K562 treated with DMSO at 1 percent for 12 hours (cell line): Measurements from ENCODE around the gene ATP10B. TPM values are rescaled to one million over a fixed set of nuclear protein-coding genes. Genes with fewer than 3 reads are reported as not detected.

Source experiments
- total RNA-seq: library from RNA; unstranded; fragments of 300-600 nt; gene quantifications from 2 replicates; pipeline ENCODE4 v1.2.3, GENCODE V29; 2022; ENCODE audit not compliant: insufficient read depth

The ATP10B gene
- total RNA-seq, result not detected in 2 replicates

GRCh38 chr5:160852049-160852448, at the start of gene ATP10B:
Gene ATP10B (minus strand): TSS chr5:160852211. CDS start chr5:160688074, 164,137 bp downstream.

